DMS53 treated with DMSO at 0.1 percent for 48 hours (cell line): ENCODE data around the gene MAPK8IP1.
"Not testable (repeated sequence)": the region's sequence is repeated elsewhere in the genome, so short reads cannot be mapped to it uniquely, and the experiment has no call there.

Source experiments
- DNase-seq: peaks from one replicate; lab custom pipeline; 2025; ENCODE audit not compliant: unreplicated experiment; lab: John Stamatoyannopoulos, UW

Gene MAPK8IP1

GRCh38 chr11:45885274-45885920 lies at the start of gene MAPK8IP1:
Gene MAPK8IP1 (plus strand): TSS chr11:45885651. CDS start chr11:45885821, 170 bp downstream.
- peak; percentile 37 for DNase-seq

GRCh38 chr11:45839204-45839603 lies 46.2 kb upstream of the MAPK8IP1 start:
- DNase-seq, result no peak

- not testable (repeated sequence) for DNase-seq
These were observed 45.2 kb upstream of the MAPK8IP1 start for GRCh38 chr11:45840251-45840650.

- peak; percentile 74 for DNase-seq
These were observed 42.1 kb upstream of the MAPK8IP1 start for GRCh38 chr11:45843158-45843924.

- DNase-seq, result no peak
These were observed 40.5 kb upstream of the MAPK8IP1 start for GRCh38 chr11:45844822-45845578.

GRCh38 chr11:45846174-45846675 lies 39.2 kb upstream of the MAPK8IP1 start:
- no peak for DNase-seq

- peak; percentile 79 for DNase-seq
These were observed 38.2 kb upstream of the MAPK8IP1 start, which contains the start of gene CRY2 for GRCh38 chr11:45846974-45847910. Gene CRY2 (plus strand): TSS chr11:45847475. CDS start chr11:45847491, 16 bp downstream.

GRCh38 chr11:45847911-45848316 lies 37.5 kb upstream of the MAPK8IP1 start:
- peak; percentile 1 for DNase-seq

- DNase-seq, result peak; percentile 5
These were observed 36.8 kb upstream of the MAPK8IP1 start for GRCh38 chr11:45848654-45849081.

GRCh38 chr11:45850446-45850845 lies 35.0 kb upstream of the MAPK8IP1 start:
- DNase-seq, result no peak

- DNase-seq, result no peak
These were observed 34.2 kb upstream of the MAPK8IP1 start for GRCh38 chr11:45851228-45851627.

GRCh38 chr11:45852018-45852711 lies 33.3 kb upstream of the MAPK8IP1 start:
- no peak for DNase-seq

GRCh38 chr11:45852712-45853101 lies 32.7 kb upstream of the MAPK8IP1 start:
- DNase-seq, result no peak

- no peak for DNase-seq
These were observed 31.9 kb upstream of the MAPK8IP1 start for GRCh38 chr11:45853332-45854219.

- DNase-seq, result no peak
These were observed 30.1 kb upstream of the MAPK8IP1 start for GRCh38 chr11:45855308-45855707.

- no peak for DNase-seq
These were observed 29.4 kb upstream of the MAPK8IP1 start for GRCh38 chr11:45856044-45856468.

- no peak for DNase-seq
These were observed 27.4 kb upstream of the MAPK8IP1 start for GRCh38 chr11:45857961-45858474.

- no peak for DNase-seq
These were observed 26.6 kb upstream of the MAPK8IP1 start for GRCh38 chr11:45858751-45859398.
